Measurements from ENCODE around the gene IGSF11. TPM values are rescaled to one million over a fixed set of nuclear protein-coding genes. Genes with fewer than 3 reads are reported as not detected.
A peak's percentile ranks its signal among the peaks of the same experiment; 100 is the strongest.

IGSF11 gene
- total and polyA plus RNA-seq, 9 of the 15 experiments (the other 6 are each of a cell fraction or from before 2014, with no cell fraction given), result 1.2 to 2.8 (median 1.7) TPM

- no peak for TF ChIP-seq ZNF407 (IDR thresholded peaks at IDR 0.05; ENCODE audit: low read depth)
- no peak for TF ChIP-seq BDP1 (IDR thresholded peaks at IDR 0.05; ENCODE audit: insufficient read depth, insufficient read length)
- TF ChIP-seq BRF1 (IDR thresholded peaks at IDR 0.05; ENCODE audit: borderline replicate concordance, extremely low read depth, insufficient read length), result no peak
- TF ChIP-seq, protein P1, sequence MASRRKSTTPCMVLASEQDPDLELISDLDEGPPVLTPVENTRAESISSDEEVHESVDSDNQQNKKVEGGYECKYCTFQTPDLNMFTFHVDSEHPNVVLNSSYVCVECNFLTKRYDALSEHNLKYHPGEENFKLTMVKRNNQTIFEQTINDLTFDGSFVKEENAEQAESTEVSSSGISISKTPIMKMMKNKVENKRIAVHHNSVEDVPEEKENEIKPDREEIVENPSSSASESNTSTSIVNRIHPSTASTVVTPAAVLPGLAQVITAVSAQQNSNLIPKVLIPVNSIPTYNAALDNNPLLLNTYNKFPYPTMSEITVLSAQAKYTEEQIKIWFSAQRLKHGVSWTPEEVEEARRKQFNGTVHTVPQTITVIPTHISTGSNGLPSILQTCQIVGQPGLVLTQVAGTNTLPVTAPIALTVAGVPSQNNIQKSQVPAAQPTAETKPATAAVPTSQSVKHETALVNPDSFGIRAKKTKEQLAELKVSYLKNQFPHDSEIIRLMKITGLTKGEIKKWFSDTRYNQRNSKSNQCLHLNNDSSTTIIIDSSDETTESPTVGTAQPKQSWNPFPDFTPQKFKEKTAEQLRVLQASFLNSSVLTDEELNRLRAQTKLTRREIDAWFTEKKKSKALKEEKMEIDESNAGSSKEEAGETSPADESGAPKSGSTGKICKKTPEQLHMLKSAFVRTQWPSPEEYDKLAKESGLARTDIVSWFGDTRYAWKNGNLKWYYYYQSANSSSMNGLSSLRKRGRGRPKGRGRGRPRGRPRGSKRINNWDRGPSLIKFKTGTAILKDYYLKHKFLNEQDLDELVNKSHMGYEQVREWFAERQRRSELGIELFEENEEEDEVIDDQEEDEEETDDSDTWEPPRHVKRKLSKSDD (conservative IDR thresholded peaks at IDR 0.05; ENCODE audit: low read length), result no peak
- TF ChIP-seq TCF3 (CRISPR knock-in tag; IDR thresholded peaks at IDR 0.05), result peak; percentile 42
- no peak for TF ChIP-seq BMI1 (IDR thresholded peaks at IDR 0.05; ENCODE audit: low read length)
- TF ChIP-seq ZNF77 (CRISPR knock-in tag; IDR thresholded peaks at IDR 0.05), result no peak
- TF ChIP-seq ZNF766 (CRISPR knock-in tag; conservative IDR thresholded peaks at IDR 0.05), result no peak
- no peak for TF ChIP-seq UBTF (IDR thresholded peaks at IDR 0.05; ENCODE audit: borderline replicate concordance in 1 of 2, low read depth in 2 of 2, low read length in 2 of 2)
- TF ChIP-seq ZNF217 (CRISPR knock-in tag; IDR thresholded peaks at IDR 0.05), result no peak
- TF ChIP-seq ATF3 (IDR thresholded peaks at IDR 0.05), result peak; percentile 93
- no peak for TF ChIP-seq ATF3 (CRISPR knock-in tag; conservative IDR thresholded peaks at IDR 0.05)
- TF ChIP-seq CBFA2T2 (conservative IDR thresholded peaks at IDR 0.05), result no peak
Observed at GRCh38 chr3:118938183-118938961, 96.3 kb downstream of the IGSF11 start (continued).
